Measurements from ENCODE around the gene LEF1.

The LEF1 gene

DNA sequence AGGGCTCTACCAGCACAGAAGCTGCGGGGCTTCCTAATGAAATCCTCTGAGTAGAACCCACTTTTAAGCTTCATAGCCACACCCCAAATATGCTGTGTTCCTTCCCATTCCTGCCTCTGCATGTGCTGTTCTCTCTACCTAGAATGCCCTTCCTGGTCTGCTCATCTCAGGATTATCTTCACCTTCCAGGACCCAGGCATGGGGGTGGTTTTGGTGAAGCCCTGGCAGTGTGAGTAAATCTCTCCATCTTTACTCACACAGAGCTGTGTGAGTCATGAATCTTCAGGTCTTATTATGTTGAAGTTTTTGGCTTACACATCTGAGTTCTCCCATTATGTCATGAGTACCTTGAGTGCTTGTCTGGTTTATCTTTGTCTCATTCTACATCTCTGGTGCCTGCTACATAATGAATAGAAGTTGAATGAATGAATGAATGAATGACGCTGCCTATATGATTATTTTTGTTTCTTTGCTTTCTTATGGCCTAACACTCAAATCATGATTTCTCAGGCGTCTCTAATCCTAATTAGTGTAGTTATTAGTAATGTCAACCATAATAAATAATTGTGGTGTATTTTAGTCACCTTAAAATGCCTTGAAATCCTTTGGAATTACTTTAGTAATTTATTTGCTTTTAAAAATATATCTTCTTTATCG, 137.2 kb downstream of the LEF1 start:
- Mint-ChIP-seq H3K9me3 (no peaks in the 10 kb centered on the region), H3K4me3 (no peak overlapping the region), H3K36me3 (ENCODE audit: low read depth) (peaks cover 50% of the 10 kb centered on the region), H3K4me1 (peaks cover 62% of the 10 kb centered on the region), H3K27me3 (ENCODE audit: low read depth, poor library complexity) (peaks cover 4% of the 10 kb centered on the region), H3K27ac (no peak overlapping the region)
- TF ChIP-seq, protein P1, sequence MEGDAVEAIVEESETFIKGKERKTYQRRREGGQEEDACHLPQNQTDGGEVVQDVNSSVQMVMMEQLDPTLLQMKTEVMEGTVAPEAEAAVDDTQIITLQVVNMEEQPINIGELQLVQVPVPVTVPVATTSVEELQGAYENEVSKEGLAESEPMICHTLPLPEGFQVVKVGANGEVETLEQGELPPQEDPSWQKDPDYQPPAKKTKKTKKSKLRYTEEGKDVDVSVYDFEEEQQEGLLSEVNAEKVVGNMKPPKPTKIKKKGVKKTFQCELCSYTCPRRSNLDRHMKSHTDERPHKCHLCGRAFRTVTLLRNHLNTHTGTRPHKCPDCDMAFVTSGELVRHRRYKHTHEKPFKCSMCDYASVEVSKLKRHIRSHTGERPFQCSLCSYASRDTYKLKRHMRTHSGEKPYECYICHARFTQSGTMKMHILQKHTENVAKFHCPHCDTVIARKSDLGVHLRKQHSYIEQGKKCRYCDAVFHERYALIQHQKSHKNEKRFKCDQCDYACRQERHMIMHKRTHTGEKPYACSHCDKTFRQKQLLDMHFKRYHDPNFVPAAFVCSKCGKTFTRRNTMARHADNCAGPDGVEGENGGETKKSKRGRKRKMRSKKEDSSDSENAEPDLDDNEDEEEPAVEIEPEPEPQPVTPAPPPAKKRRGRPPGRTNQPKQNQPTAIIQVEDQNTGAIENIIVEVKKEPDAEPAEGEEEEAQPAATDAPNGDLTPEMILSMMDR (IDR thresholded peaks at IDR 0.05) = no peak
- no peak for DNase-seq

DNA sequence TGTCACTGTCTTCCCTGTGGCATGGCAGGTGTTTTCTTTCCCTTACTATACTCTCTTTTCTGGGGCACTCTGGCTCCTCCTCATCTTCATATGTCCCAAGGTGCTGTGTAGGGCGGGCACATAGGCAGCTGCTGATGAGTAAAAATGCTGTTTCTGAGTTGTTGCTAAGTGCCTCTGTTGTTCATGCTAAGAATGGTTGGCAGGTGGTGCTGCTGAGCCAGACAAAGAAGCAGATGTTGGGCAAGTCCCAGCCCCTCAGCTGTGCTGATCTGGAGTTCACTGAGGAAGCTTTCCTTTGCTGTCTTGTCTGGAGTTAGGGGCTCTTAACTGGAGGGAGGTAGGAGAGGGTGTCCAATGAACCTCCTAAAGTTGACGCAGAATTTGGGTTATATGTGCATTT, 138.4 kb downstream of the LEF1 start:
- H3K9me3 Mint-ChIP-seq = no peaks in the 10 kb centered on the region
- TF ChIP-seq, protein P1 (IDR thresholded peaks at IDR 0.05) = peak; percentile 51
- DNase-seq = peak; percentile 44
- peaks cover 56% of the 10 kb centered on the region for H3K36me3 Mint-ChIP-seq (ENCODE audit: low read depth)
- no peak overlapping the region for H3K4me3 Mint-ChIP-seq
- H3K27ac Mint-ChIP-seq = peak overlapping the region; percentile 92
- peaks cover 4% of the 10 kb centered on the region for H3K27me3 Mint-ChIP-seq (ENCODE audit: low read depth, poor library complexity)
- peaks cover 57% of the 10 kb centered on the region for H3K4me1 Mint-ChIP-seq

DNA sequence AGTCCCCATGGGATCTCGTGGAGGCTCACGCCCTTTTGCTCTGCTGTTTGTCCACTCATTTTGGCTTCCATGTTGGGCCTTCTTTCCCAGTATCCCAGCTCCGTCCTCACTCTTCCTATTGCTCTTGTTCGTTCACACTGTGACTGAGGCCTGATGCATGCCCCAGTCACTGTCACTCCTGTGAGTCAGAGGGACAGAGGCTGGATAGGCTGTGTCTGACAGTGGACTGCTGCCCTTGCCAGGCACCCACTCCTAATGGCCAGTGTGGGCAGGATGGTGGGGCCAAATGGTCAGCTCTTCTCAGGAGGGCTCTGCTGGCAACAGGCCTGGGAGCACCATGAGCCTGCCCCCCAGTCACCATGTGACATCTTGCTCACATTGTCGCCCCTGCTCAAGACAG, 139.0 kb downstream of the LEF1 start:
- Mint-ChIP-seq H3K4me3 (no peak overlapping the region), H3K27ac (peak overlapping the region; percentile 23), H3K4me1 (peaks cover 51% of the 10 kb centered on the region), H3K9me3 (no peaks in the 10 kb centered on the region), H3K27me3 (ENCODE audit: low read depth, poor library complexity) (peaks cover 4% of the 10 kb centered on the region), H3K36me3 (ENCODE audit: low read depth) (peaks cover 59% of the 10 kb centered on the region)
- TF ChIP-seq, protein P1 (IDR thresholded peaks at IDR 0.05) = no peak
- DNase-seq = no peak

DNA sequence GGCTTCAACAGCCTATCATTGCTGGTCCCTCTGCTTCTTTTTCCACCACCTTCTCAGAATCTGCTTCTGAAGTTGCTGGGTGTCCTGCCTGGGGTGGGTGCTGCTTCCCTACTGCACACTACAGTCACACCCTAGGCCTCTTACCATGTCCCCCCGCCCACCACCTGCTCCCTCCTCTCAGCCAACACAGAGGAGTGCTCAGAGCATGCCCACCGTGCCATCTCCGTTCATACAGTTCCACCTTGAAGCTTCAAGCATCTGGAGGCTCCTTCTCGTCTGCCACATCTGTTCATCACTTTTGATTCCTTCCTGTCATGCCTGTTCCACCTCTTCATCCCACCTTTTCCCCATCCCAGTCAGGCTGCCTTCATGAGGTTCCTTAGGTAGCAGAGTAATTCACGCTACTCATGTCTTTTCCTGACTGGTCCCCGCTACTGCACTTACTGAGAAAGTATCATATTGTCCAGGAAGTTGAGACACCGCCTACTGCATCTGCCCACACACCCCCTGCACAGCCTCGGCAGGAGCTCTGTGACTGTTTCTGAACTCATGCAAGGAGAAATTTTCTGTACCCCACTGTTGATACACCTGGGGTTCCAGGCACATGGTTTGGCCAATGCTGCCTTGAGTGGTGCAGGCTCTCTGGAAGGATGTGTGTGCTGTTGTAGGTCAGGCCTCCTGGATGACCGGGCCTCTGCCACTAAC, 139.6 kb downstream of the LEF1 start:
- TF ChIP-seq, protein P1 (IDR thresholded peaks at IDR 0.05) = no peak
- H3K27ac Mint-ChIP-seq = peak overlapping the region; percentile 23
- peaks cover 47% of the 10 kb centered on the region for H3K4me1 Mint-ChIP-seq
- H3K9me3 Mint-ChIP-seq = no peaks in the 10 kb centered on the region
- H3K36me3 Mint-ChIP-seq (ENCODE audit: low read depth) = peaks cover 59% of the 10 kb centered on the region
- no peak overlapping the region for H3K4me3 Mint-ChIP-seq
- H3K27me3 Mint-ChIP-seq (ENCODE audit: low read depth, poor library complexity) = peaks cover 4% of the 10 kb centered on the region
- no peak for DNase-seq

DNA sequence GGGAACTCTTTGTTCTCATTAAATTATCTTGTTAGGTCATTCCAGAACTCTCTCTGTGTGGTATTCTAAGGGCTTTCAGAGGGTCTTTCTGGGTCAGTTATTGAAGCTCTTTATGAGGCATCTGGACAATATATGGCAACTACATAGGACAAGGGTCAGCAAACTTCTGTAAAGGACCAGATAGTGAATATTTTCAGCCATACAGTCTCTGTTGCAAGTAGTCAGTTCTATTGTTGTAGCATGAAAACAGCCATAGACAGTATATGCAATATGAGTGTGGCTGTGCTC, 143.9 kb downstream of the LEF1 start:
- Mint-ChIP-seq H3K27me3 (ENCODE audit: low read depth, poor library complexity) (no peaks in the 10 kb centered on the region), H3K36me3 (ENCODE audit: low read depth) (peaks cover 63% of the 10 kb centered on the region), H3K27ac (no peak overlapping the region), H3K4me3 (no peak overlapping the region), H3K9me3 (no peaks in the 10 kb centered on the region), H3K4me1 (peaks cover 55% of the 10 kb centered on the region)
- TF ChIP-seq, protein P1 (IDR thresholded peaks at IDR 0.05) = no peak
- DNase-seq = no peak
